Activated T-helper 17 cell treated with anti-CD3 and anti-CD28 coated beads, Interleukin-2, amount 50 U/mL, for 72 hours (primary cell): ENCODE results near the gene PTGER2. TPM values are rescaled to one million over a fixed set of nuclear protein-coding genes. Genes with fewer than 3 reads are reported as not detected.

Experiments
- ATAC-seq: fragments of 150-1000 bp; cut with Tn5 transposase; replicated peaks from 2 replicates; pipeline ENCODE4 v1.10.0; 2021; ENCODE audit warnings: mild to moderate bottlenecking, moderate library complexity
- H3K27ac Mint-ChIP-seq: one replicate; pipeline ENCODE4 v1.8.0; 2022; ENCODE audit warnings: mixed read lengths
- H3K27me3 Mint-ChIP-seq: one replicate; pipeline ENCODE4 v1.8.0; 2022; ENCODE audit warnings: mixed read lengths
- H3K36me3 Mint-ChIP-seq: one replicate; pipeline ENCODE4 v1.8.0; 2022; ENCODE audit warnings: low read depth, mild to moderate bottlenecking, mixed read lengths
- H3K4me1 Mint-ChIP-seq: one replicate; pipeline ENCODE4 v1.8.0; 2022; ENCODE audit warnings: mixed read lengths
- H3K4me3 Mint-ChIP-seq: one replicate; pipeline ENCODE4 v1.8.0; 2022; ENCODE audit warnings: mild to moderate bottlenecking, mixed read lengths
- H3K9me3 Mint-ChIP-seq: one replicate; pipeline ENCODE4 v1.8.0; 2022; ENCODE audit warnings: mixed read lengths
- total RNA-seq, 2 donors: library from RNA; stranded (reverse); gene quantifications; one replicate each; pipeline ENCODE4 v1.2.3, GENCODE V29; 2022

PTGER2 gene
- total RNA-seq, 2 donors from 2014 or later, result 8.3 to 10.3 TPM

- H3K27me3 Mint-ChIP-seq, result no peaks in the 10 kb centered on the region
- H3K27ac Mint-ChIP-seq, result peak overlapping the region; percentile 9
- peaks cover 25% of the 10 kb centered on the region for H3K4me1 Mint-ChIP-seq
- H3K4me3 Mint-ChIP-seq, result peak overlapping the region; percentile 58
- peaks cover 7% of the 10 kb centered on the region for H3K9me3 Mint-ChIP-seq
- H3K36me3 Mint-ChIP-seq, result no peaks in the 10 kb centered on the region
- ATAC-seq, result peak; percentile 49
Measured at GRCh38 chr14:52286661-52287649, 27.2 kb upstream of the PTGER2 start.

- Mint-ChIP-seq H3K36me3 (no peaks in the 10 kb centered on the region), H3K4me1 (peaks cover 7% of the 10 kb centered on the region), H3K27me3 (no peaks in the 10 kb centered on the region), H3K27ac (no peak overlapping the region), H3K4me3 (no peak overlapping the region), H3K9me3 (no peaks in the 10 kb centered on the region)
- ATAC-seq, result no peak
Measured at GRCh38 chr14:52296378-52296777, 17.7 kb upstream of the PTGER2 start.

- Mint-ChIP-seq H3K36me3 (no peaks in the 10 kb centered on the region), H3K27me3 (no peaks in the 10 kb centered on the region), H3K9me3 (no peaks in the 10 kb centered on the region), H3K27ac (no peak overlapping the region), H3K4me3 (no peak overlapping the region), H3K4me1 (peaks cover 20% of the 10 kb centered on the region)
- ATAC-seq, result no peak
Measured at GRCh38 chr14:52298795-52299194, 15.3 kb upstream of the PTGER2 start.

- Mint-ChIP-seq H3K9me3 (no peaks in the 10 kb centered on the region), H3K4me1 (peaks cover 29% of the 10 kb centered on the region), H3K27me3 (no peaks in the 10 kb centered on the region), H3K4me3 (no peak overlapping the region), H3K27ac (no peak overlapping the region), H3K36me3 (no peaks in the 10 kb centered on the region)
- peak; percentile 59 for ATAC-seq
Measured at GRCh38 chr14:52299692-52300278, 14.3 kb upstream of the PTGER2 start.

- H3K9me3 Mint-ChIP-seq, result no peaks in the 10 kb centered on the region
- no peak overlapping the region for H3K4me3 Mint-ChIP-seq
- no peaks in the 10 kb centered on the region for H3K36me3 Mint-ChIP-seq
- no peak for ATAC-seq
- H3K27me3 Mint-ChIP-seq, result no peaks in the 10 kb centered on the region
- no peak overlapping the region for H3K27ac Mint-ChIP-seq
- peaks cover 43% of the 10 kb centered on the region for H3K4me1 Mint-ChIP-seq
Measured at GRCh38 chr14:52303236-52303635, 10.9 kb upstream of the PTGER2 start.

GRCh38 chr14:52304248-52304904 is 9.7 kb upstream of the PTGER2 start:
- no peaks in the 10 kb centered on the region for H3K36me3 Mint-ChIP-seq
- no peak overlapping the region for H3K27ac Mint-ChIP-seq
- no peak overlapping the region for H3K4me3 Mint-ChIP-seq
- no peaks in the 10 kb centered on the region for H3K9me3 Mint-ChIP-seq
- peak; percentile 33 for ATAC-seq
- H3K4me1 Mint-ChIP-seq, result peaks cover 48% of the 10 kb centered on the region
- no peaks in the 10 kb centered on the region for H3K27me3 Mint-ChIP-seq

GRCh38 chr14:52305014-52305413 is 9.1 kb upstream of the PTGER2 start:
- ATAC-seq, result no peak
- Mint-ChIP-seq H3K27me3 (no peaks in the 10 kb centered on the region), H3K9me3 (no peaks in the 10 kb centered on the region), H3K4me1 (peaks cover 52% of the 10 kb centered on the region), H3K36me3 (no peaks in the 10 kb centered on the region), H3K27ac (no peak overlapping the region), H3K4me3 (no peak overlapping the region)

- Mint-ChIP-seq H3K9me3 (no peaks in the 10 kb centered on the region), H3K27me3 (no peaks in the 10 kb centered on the region), H3K4me3 (peak overlapping the region; percentile 61), H3K27ac (peak overlapping the region; percentile 80), H3K4me1 (peaks cover 59% of the 10 kb centered on the region), H3K36me3 (no peaks in the 10 kb centered on the region)
- ATAC-seq, result no peak
Measured at GRCh38 chr14:52307376-52307775, 6.7 kb upstream of the PTGER2 start.

- Mint-ChIP-seq H3K27ac (peak overlapping the region; percentile 80), H3K9me3 (no peaks in the 10 kb centered on the region), H3K4me1 (peaks cover 59% of the 10 kb centered on the region), H3K27me3 (no peaks in the 10 kb centered on the region), H3K4me3 (peak overlapping the region; percentile 61), H3K36me3 (no peaks in the 10 kb centered on the region)
- peak; percentile 69 for ATAC-seq
Measured at GRCh38 chr14:52307905-52308304, 6.2 kb upstream of the PTGER2 start.

- Mint-ChIP-seq H3K4me1 (peaks cover 55% of the 10 kb centered on the region), H3K27ac (peak overlapping the region; percentile 89), H3K4me3 (peak overlapping the region; percentile 99), H3K9me3 (no peaks in the 10 kb centered on the region), H3K27me3 (no peaks in the 10 kb centered on the region), H3K36me3 (peaks cover 14% of the 10 kb centered on the region)
- ATAC-seq, result no peak
Measured at GRCh38 chr14:52310541-52310940, 3.6 kb upstream of the PTGER2 start.

- H3K36me3 Mint-ChIP-seq, result peaks cover 22% of the 10 kb centered on the region
- peak overlapping the region; percentile 89 for H3K27ac Mint-ChIP-seq
Measured at GRCh38 chr14:52312931-52313355, 1.2 kb upstream of the PTGER2 start.

GRCh38 chr14:52313462-52313861 is 650 bp upstream of the PTGER2 start:
- Mint-ChIP-seq H3K27ac (peak overlapping the region; percentile 89), H3K36me3 (peaks cover 22% of the 10 kb centered on the region), H3K4me3 (peak overlapping the region; percentile 99), H3K27me3 (no peaks in the 10 kb centered on the region), H3K9me3 (no peaks in the 10 kb centered on the region), H3K4me1 (peaks cover 45% of the 10 kb centered on the region)
- no peak for ATAC-seq

More at GRCh38 chr14:52312931-52313355, 1.2 kb upstream of the PTGER2 start:
- Mint-ChIP-seq H3K27me3 (no peaks in the 10 kb centered on the region), H3K4me1 (peaks cover 45% of the 10 kb centered on the region), H3K4me3 (peak overlapping the region; percentile 99), H3K9me3 (no peaks in the 10 kb centered on the region)
- ATAC-seq, result no peak

- Mint-ChIP-seq H3K27me3 (no peaks in the 10 kb centered on the region), H3K4me1 (peaks cover 39% of the 10 kb centered on the region), H3K9me3 (no peaks in the 10 kb centered on the region), H3K4me3 (peak overlapping the region; percentile 99), H3K36me3 (peaks cover 27% of the 10 kb centered on the region), H3K27ac (peak overlapping the region; percentile 82)
- peak; percentile 48 for ATAC-seq
Measured at GRCh38 chr14:52314595-52315354, 663 bp downstream of the PTGER2 start.

- Mint-ChIP-seq H3K27ac (peak overlapping the region; percentile 82), H3K9me3 (no peaks in the 10 kb centered on the region), H3K36me3 (peaks cover 33% of the 10 kb centered on the region), H3K4me3 (peak overlapping the region; percentile 99), H3K27me3 (no peaks in the 10 kb centered on the region), H3K4me1 (peaks cover 41% of the 10 kb centered on the region)
- peak; percentile 7 for ATAC-seq
Measured at GRCh38 chr14:52315355-52315718, 1.2 kb downstream of the PTGER2 start.
